Coronary artery (tissue), 2 donors: ENCODE results near the gene GREM1.

ENCODE experiments used
- DNase-seq: peaks from one replicate; pipeline ENCODE4 v3.0.0-alpha.2; 2017; ENCODE audit warnings: low spot score
- H3K27ac ChIP-seq, 2 donors: fragments of 200-600 bp; sonication (generic); one replicate each; pipeline ENCODE4 v1.5.1; 2016 to 2019
- H3K4me3 ChIP-seq: fragments of 200-600 bp; sonication (generic); 2 replicates; pipeline ENCODE4 v1.5.1; 2016; ENCODE audit warnings: mild to moderate bottlenecking, moderate library complexity
- CTCF ChIP-seq: fragments of 200-600 bp; sonication (generic); IDR thresholded peaks from one replicate; pipeline ENCODE4 v1.5.1; 2019; ENCODE audit warnings: antibody characterized with exemption

The GREM1 gene

GRCh38 chr15:32718227-32718820 lies 520 bp downstream of the GREM1 start:
- TF ChIP-seq CTCF: no peak
- Histone ChIP-seq H3K4me3 (peak overlapping the region; percentile 67), H3K27ac (no peak overlapping the region)
- DNase-seq: no peak

- peak overlapping the region; percentile 67 for H3K4me3 ChIP-seq
- TF ChIP-seq CTCF: no peak
- DNase-seq: no peak
- H3K27ac ChIP-seq: no peak overlapping the region
Observed at GRCh38 chr15:32718821-32719716, 1.3 kb downstream of the GREM1 start.

GRCh38 chr15:32721596-32721995 lies 3.8 kb downstream of the GREM1 start:
- H3K4me3 ChIP-seq: no peak overlapping the region
- no peak overlapping the region for H3K27ac ChIP-seq
- no peak for TF ChIP-seq CTCF
- no peak for DNase-seq

- Histone ChIP-seq H3K4me3 (no peak overlapping the region), H3K27ac (no peak overlapping the region)
- no peak for TF ChIP-seq CTCF
- no peak for DNase-seq
Observed at GRCh38 chr15:32722136-32722535, 4.3 kb downstream of the GREM1 start.

- Histone ChIP-seq H3K27ac (no peak overlapping the region), H3K4me3 (no peak overlapping the region)
- TF ChIP-seq CTCF: no peak
- no peak for DNase-seq
Observed at GRCh38 chr15:32723171-32723948, 5.6 kb downstream of the GREM1 start.

DNA sequence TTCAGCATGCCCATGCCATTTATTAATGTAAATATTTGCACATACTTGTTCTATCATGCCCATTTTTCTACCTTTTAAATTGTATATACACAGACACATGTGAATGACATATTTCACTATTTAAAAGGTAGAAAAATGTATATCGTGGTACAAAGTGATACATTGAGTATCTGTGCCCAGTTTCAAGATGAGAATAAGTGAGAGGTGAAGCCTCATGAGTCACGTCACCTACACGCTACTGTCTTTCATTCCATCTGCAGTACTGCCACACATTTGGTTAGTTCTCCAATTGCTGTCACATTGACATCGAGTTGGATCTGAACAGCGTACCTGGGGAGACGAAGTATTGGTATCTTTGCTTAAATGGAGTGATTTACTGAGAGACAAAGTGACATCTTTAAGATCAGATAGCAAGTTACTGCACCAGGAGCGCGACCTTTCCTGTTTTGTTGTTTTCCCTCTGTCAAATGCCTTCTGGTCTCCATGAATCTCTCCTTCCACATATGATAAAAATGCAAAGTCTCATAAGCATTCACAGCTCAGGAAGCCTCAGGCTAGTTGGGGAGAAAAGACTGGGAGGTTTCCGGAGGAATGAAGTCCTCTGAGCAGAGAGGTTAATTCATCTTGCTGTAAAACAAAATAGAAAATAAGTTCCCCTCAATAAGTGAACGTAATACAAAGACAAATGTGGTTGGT lies 12.0 kb downstream of the GREM1 start:
- Histone ChIP-seq H3K4me3 (no peak overlapping the region), H3K27ac (no peak overlapping the region)
- DNase-seq: no peak
- TF ChIP-seq CTCF: no peak
